NCI-H187 (cell line): ENCODE data around the gene MRPL21.
"Not testable (repeated sequence)": the region's sequence is repeated elsewhere in the genome, so short reads cannot be mapped to it uniquely, and the experiment has no call there.

ENCODE experiments used
- DNase-seq, 2 experiments: peaks; one replicate each; lab custom pipeline; 2025; lab: John Stamatoyannopoulos, UW

MRPL21 gene

DNA sequence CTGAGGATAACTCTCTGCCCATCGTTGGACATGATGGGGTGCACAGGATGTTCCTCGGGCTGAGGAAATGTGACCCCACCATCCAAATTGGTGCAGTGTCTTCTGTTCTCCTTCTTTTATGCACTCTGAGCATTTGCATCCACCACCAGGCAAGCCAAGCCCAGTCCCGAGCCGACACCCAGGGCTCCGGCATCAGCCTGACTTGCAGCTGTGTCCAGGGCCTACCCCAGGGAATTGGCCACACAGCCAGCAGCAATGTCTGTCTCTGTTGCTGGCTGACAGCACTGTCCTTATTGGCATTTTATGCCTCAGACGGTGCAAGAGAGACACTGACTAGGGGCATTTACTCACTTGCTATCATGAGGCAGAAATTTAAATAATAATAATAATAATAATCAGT, 36.6 kb downstream of the MRPL21 start:
- no peak for DNase-seq

GRCh38 chr11:68865241-68865640, 38.4 kb downstream of the MRPL21 start:
- DNase-seq: no peak

DNA sequence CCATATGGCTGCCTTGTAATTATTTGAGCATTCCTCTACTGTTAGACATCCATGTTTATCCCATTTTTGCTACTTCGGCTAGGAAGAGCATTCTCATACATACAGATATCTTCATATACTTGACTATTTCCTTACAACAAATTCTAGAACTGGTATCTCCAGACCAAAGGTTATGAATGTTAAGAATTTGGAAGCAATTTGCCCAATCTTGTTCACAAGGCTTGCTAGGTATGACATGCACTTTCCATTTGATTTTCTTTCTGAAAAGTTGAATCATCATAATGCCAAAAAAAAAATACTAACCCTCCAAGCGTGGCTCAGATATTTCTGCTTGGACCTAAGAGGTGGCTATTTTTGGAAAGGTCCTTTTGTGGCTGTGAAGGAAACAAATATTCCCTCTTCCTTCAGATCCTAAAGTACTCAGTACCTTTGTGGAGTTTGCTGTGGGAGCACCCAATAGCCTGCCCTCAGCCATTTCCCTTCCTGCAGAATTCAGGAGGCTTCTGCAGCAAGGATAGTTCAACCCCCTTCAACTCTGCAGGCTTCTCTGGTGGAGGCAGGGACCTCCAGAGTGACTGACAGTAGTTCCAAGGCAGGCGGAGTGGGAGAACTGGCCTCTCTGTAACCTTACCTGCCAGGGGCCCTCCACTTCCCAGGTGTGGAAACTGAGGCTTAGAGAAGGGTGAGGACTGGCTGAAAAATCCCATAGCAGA, 39.9 kb downstream of the MRPL21 start:
- DNase-seq: no peak

DNA sequence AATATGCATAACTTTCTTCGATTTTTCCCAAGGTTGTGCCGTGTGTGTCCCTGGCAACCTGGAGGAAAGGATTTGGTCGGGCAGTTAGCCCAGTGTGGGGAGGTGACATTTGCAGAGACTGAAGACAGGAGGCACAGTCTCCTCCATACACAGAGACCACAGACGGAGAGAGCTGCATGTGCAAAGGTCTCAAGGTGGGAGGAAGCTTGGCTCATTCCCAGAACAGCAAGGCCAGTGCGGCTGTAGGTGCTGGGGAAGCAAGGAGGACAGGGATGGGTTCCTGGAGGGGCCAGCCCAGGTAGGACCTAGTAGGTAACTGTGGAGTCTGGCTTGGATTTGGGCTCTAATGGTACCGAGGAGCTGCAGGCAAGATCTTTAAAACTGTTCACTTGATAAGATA, 41.2 kb downstream of the MRPL21 start:
- DNase-seq: no peak

GRCh38 chr11:68859123-68859522, 44.5 kb downstream of the MRPL21 start:
- DNase-seq: no peak

GRCh38 chr11:68857037-68857586, 46.5 kb downstream of the MRPL21 start:
- no peak for DNase-seq

DNA sequence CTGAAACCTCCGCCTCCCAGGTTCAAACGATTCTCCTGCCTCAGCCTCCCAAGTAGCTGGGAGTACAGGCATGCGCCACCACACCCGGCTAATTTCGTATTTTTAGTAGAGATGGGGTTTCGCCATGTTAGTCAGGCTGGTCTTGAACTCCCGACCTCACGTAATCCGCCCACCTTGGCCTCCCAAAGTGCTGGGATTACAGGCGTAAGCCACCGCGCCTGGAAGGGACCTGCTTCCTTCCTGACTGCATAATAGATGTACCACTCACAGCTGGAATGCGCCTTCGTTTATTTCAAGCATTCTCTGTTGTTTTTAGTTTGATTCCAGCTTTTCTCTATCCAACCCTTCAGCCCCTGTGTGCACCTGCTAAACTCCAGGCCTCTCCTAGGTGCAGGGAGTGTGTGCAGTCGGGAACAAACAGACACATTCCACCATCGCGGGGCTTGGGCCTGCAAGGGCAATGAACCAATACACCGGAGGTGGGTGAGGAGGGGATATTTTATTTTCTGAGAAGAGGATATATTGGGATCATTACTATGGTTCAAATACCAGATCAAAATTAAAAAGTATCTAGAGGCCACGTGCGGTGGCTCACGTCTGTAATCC, 47.1 kb downstream of the MRPL21 start:
- DNase-seq: not testable (repeated sequence)

DNA sequence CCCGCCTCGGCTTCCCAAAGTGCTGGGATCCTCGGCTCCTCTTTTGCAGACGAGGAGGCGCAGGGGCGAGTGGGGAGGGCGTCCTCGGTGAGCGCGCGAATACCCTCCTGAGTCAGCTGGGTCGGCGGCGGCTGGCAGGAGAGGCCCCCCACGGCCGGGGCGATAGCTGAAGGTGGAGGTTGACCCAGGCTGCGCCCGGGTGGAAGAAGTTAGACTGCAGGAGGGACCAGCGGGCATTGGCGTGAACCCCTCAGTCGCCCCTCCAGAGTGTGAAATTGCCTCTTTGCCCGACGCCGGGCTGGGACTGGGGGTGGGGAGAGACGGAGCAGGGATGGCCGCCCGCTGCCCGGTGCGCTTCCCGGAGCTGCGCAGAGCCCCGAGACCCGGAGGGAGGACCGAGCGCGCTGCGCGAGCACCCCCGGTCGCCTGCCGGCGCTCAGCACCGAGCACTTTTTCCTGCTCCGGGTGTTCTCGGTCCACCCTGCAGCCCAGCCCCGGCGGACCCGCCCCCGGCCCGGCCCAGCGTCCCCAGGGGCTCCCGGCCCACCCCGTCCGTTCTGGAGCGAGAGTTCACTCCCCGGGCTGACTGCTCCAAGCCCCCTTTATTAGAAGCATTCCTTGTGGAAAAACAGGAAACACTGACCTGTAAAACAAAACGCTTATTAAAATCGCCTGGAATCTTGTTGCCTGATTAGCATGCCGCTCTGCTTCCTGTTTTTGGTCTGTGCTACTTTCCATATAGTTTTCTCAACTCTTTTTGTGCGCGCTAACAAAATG, 48.2 kb downstream of the MRPL21 start:
- no peak for DNase-seq

- DNase-seq: no peak
These were observed 49.2 kb downstream of the MRPL21 start for GRCh38 chr11:68854273-68854958.

DNA sequence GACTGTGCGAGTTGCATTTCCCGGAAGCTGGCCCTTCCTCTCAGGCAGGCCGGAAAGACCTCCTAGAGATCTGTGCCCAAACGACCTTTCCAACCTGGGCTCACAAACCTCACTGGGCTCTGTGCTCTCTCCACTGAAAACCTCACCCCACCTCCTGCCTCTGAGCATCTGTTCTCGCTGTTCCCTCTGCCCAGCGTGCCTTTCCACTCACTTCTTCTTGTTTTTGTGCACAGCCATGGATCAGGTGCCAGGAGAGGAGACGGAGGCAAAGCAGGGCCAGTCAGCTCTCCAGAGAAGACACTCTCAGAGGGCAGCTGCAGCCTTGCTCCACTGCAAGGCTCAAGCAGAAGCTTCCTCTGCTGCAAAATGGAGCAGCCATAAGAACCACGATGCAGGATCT, 51.0 kb downstream of the MRPL21 start:
- no peak for DNase-seq

DNA sequence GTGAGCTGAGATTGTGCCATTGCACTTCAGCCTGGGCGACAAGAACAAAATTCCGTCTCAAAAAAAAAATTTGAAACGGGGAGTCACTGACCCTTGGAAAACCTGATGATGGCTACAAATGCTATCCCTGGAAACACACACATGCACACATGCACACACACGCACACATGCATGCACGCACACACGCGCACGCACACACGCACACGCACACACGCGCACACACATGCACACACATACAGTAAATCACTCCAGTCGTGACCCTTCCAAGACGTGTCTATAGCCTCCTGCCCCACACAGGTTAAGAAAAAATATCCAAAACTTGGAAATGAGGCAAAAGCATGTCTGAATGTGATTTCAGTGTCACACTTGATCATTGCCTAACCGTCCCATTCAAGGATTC, 55.2 kb downstream of the MRPL21 start:
- no peak for DNase-seq

DNA sequence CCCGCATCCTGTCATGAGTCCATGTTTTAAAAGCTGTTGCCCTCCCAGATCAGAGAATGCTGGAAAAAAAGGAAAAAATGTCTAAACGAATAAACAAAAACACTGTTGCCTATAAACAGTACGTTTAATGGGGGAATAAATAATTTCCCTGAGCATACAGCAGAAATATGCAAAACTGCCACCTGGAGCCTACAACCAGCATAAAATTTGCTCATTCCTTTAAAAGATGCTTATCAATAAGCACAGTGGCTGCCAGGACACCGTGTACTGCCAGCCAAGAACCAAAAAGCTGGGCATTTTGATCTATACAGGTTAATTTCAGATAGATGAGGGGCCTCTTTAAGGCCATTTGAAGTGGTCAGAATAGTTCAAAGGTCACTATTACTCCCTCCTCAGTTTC, 56.2 kb downstream of the MRPL21 start:
- no peak for DNase-seq

DNA sequence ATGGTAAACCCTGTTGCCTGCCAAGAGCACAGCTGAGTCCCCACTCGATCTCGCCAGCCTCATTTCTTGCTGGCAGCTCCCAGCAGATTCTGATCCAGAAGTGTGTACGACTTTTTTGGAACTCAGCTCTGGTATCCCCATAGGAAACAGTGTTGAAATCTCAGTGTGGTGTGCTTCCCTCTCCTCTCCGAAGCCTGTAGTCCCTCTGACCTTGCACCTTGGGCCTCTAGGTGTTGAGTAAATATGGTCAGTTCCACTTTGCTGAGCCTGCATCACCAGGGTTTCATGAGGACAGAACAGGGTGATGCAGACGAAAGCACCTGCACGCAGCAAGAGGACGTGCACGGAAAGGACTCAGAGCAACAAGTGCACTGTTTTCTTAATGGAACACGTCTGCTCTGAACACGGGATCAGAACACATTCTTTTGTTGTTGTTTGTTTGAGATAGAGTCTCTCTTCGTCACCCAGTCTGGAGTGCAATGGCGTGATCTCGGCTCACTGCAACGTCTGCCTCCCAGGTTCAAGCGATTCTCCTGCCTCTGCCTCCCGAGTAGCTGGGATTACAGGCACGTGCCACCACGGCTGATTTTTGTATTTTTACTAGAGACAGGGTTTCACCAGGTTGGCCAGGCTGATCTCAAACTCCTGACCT, 58.2 kb downstream of the MRPL21 start:
- no peak for DNase-seq

GRCh38 chr11:68844801-68845200, 58.8 kb downstream of the MRPL21 start:
- DNase-seq: no peak

DNA sequence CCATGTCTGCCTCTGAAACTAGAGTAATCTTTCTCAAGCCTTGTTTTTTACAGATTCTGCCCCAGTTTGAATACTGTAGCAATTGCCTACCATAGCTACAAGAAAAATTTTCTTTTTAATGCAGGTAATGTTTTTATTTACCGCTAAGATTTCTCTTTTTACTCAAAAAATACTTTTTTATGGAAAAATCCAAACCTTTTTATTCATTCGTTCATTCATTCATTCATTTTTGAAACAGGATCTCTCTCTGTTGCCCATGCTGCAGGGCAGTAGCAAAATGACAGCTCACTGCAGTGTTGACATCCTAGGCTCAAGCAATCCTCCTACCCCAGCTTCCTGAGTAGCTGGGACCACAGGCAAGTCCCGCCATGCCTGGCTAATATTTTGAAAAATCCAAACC, 59.3 kb downstream of the MRPL21 start:
- no peak for DNase-seq

- DNase-seq: peak; percentile 4 to 58
These were observed 59.8 kb downstream of the MRPL21 start for GRCh38 chr11:68843703-68844312.

- no peak for DNase-seq
These were observed 60.5 kb downstream of the MRPL21 start for GRCh38 chr11:68843052-68843561.

DNA sequence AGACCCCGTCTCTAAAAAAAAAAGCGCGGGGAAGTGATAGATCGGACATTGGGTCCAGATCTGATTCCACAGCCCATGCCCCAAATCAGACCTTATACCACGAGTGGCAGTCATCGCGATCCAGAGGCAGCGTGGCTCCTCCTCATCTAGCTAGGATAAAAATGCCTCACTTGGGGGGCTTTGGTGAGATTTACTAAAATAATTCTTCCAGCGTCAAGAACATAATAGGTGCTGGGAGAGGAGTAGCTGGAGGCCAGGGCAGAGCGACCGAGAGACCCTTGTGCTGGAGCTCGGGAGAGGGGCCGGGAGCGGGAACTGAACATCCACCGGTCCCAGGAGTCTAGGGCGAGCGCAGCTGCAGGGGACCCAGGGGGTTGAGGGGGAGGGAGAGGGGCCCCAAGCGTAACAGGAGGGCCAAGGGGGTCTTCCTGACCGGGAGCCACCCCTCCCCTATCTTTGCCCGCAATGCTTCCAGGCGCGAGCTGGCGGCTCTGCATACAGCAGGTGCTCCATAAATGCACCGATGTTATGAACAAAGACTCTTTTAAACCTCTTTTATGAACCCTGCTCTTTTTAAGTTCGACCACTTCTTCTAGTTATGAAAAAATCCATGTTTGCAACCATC, 61.1 kb downstream of the MRPL21 start:
- DNase-seq: no peak

DNA sequence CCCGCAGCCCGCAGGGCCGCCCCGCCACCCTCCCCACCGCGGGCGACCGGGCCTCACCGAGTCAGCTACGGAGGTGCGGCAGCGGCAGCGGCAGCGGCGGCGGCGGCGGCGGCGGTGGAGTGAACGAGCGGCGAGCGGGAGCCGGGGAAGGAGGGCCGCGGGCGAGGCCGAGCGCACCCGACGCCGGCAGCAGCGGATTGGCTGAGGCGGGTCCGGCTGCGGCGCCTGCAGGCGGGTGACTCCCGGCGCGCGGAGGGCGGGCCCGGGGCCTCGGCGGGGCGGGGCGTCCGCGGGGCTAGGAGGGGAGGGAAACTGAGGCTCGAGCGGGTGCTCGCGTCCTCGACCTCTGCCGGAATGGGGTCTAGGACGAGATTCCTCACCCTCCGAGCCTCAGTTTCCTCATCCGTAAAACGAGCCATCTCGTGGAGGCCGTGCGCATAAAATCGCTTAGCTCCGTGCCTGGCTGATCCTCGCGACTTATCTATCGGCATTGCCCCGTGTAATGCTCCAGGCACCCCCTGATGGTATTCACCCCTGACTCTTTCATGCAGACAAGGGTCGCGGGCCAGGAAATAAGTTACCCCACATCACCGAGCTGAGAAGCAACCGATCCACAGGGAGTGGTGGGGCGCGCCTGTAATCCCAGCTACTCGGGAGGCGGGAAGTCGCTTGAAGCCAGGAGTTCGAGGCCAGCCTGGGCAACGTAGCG, 61.8 kb downstream of the MRPL21 start, which contains the start of gene CPT1A:
TSS of gene CPT1A (minus strand) at position 199 of the 709 bp plus-strand sequence. CDS start 26,442 bp downstream, outside the sequence.
- no peak for DNase-seq
